GM23338 (cell line): ENCODE data around the gene DIP2C. TPM values are rescaled to one million over a fixed set of nuclear protein-coding genes. Genes with fewer than 3 reads are reported as not detected.

Experiments
- ATAC-seq: fragments of 200-7000 bp; cut with Tn5 transposase; 3 replicates; pipeline ENCODE4 v1.9.1; 2020
- DNase-seq: peaks from one replicate; pipeline ENCODE4 v3.0.0-alpha.2; 2015; ENCODE audit warnings: low spot score
- H2AFZ ChIP-seq: fragments of 200-600 bp; sonication (generic); 2 replicates; pipeline ENCODE4 v1.8.0; 2016; ENCODE audit warnings: antibody characterized with exemption, mild to moderate bottlenecking, moderate library complexity
- H3F3A ChIP-seq: fragments of 200-600 bp; sonication (generic); replicated peaks from 2 replicates; pipeline ENCODE4 v1.8.0; 2017; ENCODE audit warnings: antibody characterized with exemption, mixed run types, low read depth
- H3K27ac ChIP-seq: fragments of 200-600 bp; sonication (generic); 2 replicates; pipeline ENCODE4 v1.6.1; 2016; ENCODE audit warnings: low read depth
- H3K27me3 ChIP-seq: fragments of 200-600 bp; sonication (generic); 2 replicates; pipeline ENCODE4 v1.8.0; 2016; ENCODE audit warnings: mild to moderate bottlenecking, mixed run types, moderate library complexity; ENCODE audit not compliant: insufficient read depth
- H3K36me3 ChIP-seq: fragments of 200-600 bp; sonication (generic); 2 replicates; pipeline ENCODE4 v1.8.0; 2016; ENCODE audit warnings: mild to moderate bottlenecking; ENCODE audit not compliant: insufficient read depth
- H3K4me1 ChIP-seq: fragments of 200-600 bp; sonication (generic); 2 replicates; pipeline ENCODE4 v1.8.0; 2016; ENCODE audit warnings: mild to moderate bottlenecking, moderate library complexity; ENCODE audit not compliant: insufficient read depth
- H3K4me2 ChIP-seq: fragments of 200-600 bp; sonication (generic); 2 replicates; pipeline ENCODE4 v1.7.1; 2017; ENCODE audit warnings: mixed run types
- H3K4me3 ChIP-seq: fragments of 200-600 bp; sonication (generic); 2 replicates; pipeline ENCODE4 v1.6.1; 2016; ENCODE audit warnings: mixed run types
- H3K79me2 ChIP-seq: fragments of 200-600 bp; sonication (generic); replicated peaks from 2 replicates; pipeline ENCODE4 v1.8.0; 2017; ENCODE audit warnings: mild to moderate bottlenecking; ENCODE audit not compliant: insufficient read depth
- H3K9me2 ChIP-seq: fragments of 200-600 bp; sonication (generic); 2 replicates; pipeline ENCODE4 v1.8.0; 2017; ENCODE audit not compliant: insufficient read depth
- H4K20me1 ChIP-seq: fragments of 200-600 bp; sonication (generic); replicated peaks from 2 replicates; pipeline ENCODE4 v1.8.0; 2017; ENCODE audit warnings: mild to moderate bottlenecking; ENCODE audit not compliant: insufficient read depth
- H3K27ac Mint-ChIP-seq: 2 replicates; pipeline ENCODE4 v1.8.0; 2020; ENCODE audit warnings: inconsistent platforms, mild to moderate bottlenecking, moderate library complexity, mixed read lengths
- H3K27me3 Mint-ChIP-seq: 3 replicates; pipeline ENCODE4 v1.8.0; 2022; ENCODE audit warnings: low read depth, mild to moderate bottlenecking, moderate library complexity, mixed read lengths, inconsistent platforms; ENCODE audit not compliant: insufficient read depth, poor library complexity
- H3K36me3 Mint-ChIP-seq: 3 replicates; pipeline ENCODE4 v1.8.0; 2021; ENCODE audit warnings: low read depth, mild to moderate bottlenecking, inconsistent platforms, moderate library complexity, mixed read lengths
- H3K4me1 Mint-ChIP-seq: 3 replicates; pipeline ENCODE4 v1.8.0; 2020; ENCODE audit warnings: mild to moderate bottlenecking, inconsistent platforms, mixed read lengths
- H3K4me3 Mint-ChIP-seq: 3 replicates; pipeline ENCODE4 v1.8.0; 2021; ENCODE audit warnings: moderate library complexity, mild to moderate bottlenecking, inconsistent platforms, mixed read lengths
- H3K9me3 Mint-ChIP-seq: 3 replicates; pipeline ENCODE4 v1.8.0; 2020; ENCODE audit warnings: moderate library complexity, mild to moderate bottlenecking, inconsistent platforms, mixed read lengths
- CREB1 ChIP-seq: fragments of 250-450 bp; sonication (Bioruptor Pico); IDR thresholded peaks from 2 replicates; pipeline ENCODE4 v1.5.0; 2020; ENCODE audit warnings: low read depth, mild to moderate bottlenecking, moderate library complexity
- EZH2 ChIP-seq: fragments of 200-600 bp; sonication (generic); IDR thresholded peaks from one replicate; pipeline ENCODE4 v1.8.0; 2017; ENCODE audit warnings: antibody characterized with exemption, mild to moderate bottlenecking, low read depth; ENCODE audit not compliant: unreplicated experiment
- EZH2phosphoT487 ChIP-seq: fragments of 200-600 bp; sonication (generic); IDR thresholded peaks from one replicate; pipeline ENCODE4 v1.8.1; 2018; ENCODE audit warnings: antibody characterized with exemption; ENCODE audit not compliant: unreplicated experiment
- JUNB ChIP-seq: IDR thresholded peaks from one replicate; pipeline ENCODE4 v1.6.1; 2016; ENCODE audit warnings: antibody characterized with exemption; ENCODE audit not compliant: unreplicated experiment
- NANOG ChIP-seq: IDR thresholded peaks from 2 replicates; pipeline ENCODE4 v1.6.1; 2016; ENCODE audit warnings: antibody characterized with exemption, borderline replicate concordance
- POLR2AphosphoS5 ChIP-seq: IDR thresholded peaks from 2 replicates; pipeline ENCODE4 v1.6.1; 2016; ENCODE audit warnings: antibody characterized with exemption, low read depth
- STAT1 ChIP-seq: IDR thresholded peaks from one replicate; pipeline ENCODE4 v1.6.1; 2016; ENCODE audit warnings: antibody characterized with exemption; ENCODE audit not compliant: unreplicated experiment
- ZNF114 ChIP-seq: fragments of 250-450 bp; sonication (Bioruptor Pico); IDR thresholded peaks from 2 replicates; pipeline ENCODE4 v1.5.0; 2020; ENCODE audit warnings: mild to moderate bottlenecking, moderate library complexity
- ZNF331 ChIP-seq: fragments of 250-450 bp; sonication (Bioruptor Pico); IDR thresholded peaks from 2 replicates; pipeline ENCODE4 v1.5.0; 2020; ENCODE audit warnings: low read depth, mild to moderate bottlenecking, moderate library complexity
- polyA plus RNA-seq: library from polyadenylated mRNA; unstranded; fragments of >200 nt; fragmentation: Nextera tagmentation; extraction: Ambion mirVana; gene quantifications from 2 replicates; pipeline ENCODE4 v1.2.1, GENCODE V29; 2016
- total RNA-seq: library from RNA; depleted of rRNA; stranded (reverse); fragments of >200 nt; shearing (Covaris generic); gene quantifications from 2 replicates; pipeline ENCODE4 v1.2.3, GENCODE V29; 2014
- TF ChIP-seq, protein P1 (sequence below), 2 experiments: fragments of 200-600 bp in 1 of 2; sonication (generic) in 1 of 2; conservative IDR thresholded peaks; 2 replicates each; pipeline versions ENCODE4 v1.5.1 to v1.6.1; 2016 to 2017; ENCODE audit warnings: antibody characterized with exemption in 2 of 2, low read depth in 2 of 2, mild to moderate bottlenecking in 2 of 2, moderate library complexity in 1 of 2
- TF ChIP-seq, protein P2 (sequence below): fragments of 250-450 bp; sonication (Bioruptor Pico); IDR thresholded peaks from 2 replicates; pipeline ENCODE4 v1.5.0; 2020; ENCODE audit warnings: mild to moderate bottlenecking, moderate library complexity
- TF ChIP-seq, protein P3 (sequence below): IDR thresholded peaks from one replicate; pipeline ENCODE4 v1.6.1; 2018; ENCODE audit warnings: antibody characterized with exemption; ENCODE audit not compliant: unreplicated experiment
- TF ChIP-seq, protein P4 (sequence below): IDR thresholded peaks from 2 replicates; pipeline ENCODE4 v1.6.1; 2016; ENCODE audit warnings: antibody characterized with exemption

Gene DIP2C
- total and polyA plus RNA-seq, 2 experiments from 2014 or later: 5.1 to 7.7 TPM

DNA sequence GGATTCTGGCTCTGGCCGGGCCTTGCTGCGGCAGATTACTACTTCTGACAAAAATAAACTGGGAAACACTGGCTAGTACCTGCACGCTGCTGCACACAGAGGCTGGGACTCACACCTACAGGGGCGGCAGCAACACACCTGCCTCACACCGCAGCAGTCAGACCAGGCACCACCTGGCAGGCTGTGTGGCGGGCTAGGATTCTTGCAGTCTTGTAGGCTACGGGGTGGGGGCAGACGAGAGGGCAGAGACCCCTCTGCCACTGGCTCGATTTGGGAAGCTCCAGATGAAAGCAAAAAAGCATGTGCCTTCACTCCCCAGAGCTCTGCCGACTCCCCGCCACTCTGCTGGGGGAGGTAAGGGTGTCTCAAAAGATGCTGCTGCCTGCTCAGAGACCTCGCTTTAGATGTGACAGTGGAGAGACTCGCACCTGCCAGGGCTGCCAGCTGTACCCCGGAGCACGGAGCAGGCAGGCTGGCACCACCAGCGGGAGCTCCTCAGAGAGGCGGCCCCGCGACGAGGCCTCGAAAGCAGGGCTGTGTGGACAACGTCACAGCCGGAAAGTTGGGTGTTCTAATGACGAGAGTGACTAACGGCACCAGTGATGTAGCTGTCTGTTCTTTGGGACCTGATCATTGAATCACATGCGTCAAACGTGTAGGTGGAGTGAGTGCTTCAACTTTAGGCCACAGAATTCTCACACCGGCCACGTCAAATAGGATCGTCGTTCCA lies 303.7 kb downstream of the DIP2C start:
- no peak for DNase-seq
- Histone ChIP-seq H3K36me3 (no peaks in the 10 kb centered on the region), H4K20me1 (no peaks in the 10 kb centered on the region), H3K27ac (no peak overlapping the region), H3K4me3 (no peak overlapping the region), H3K4me1 (no peaks in the 10 kb centered on the region), H3K4me2 (no peak overlapping the region), H3K27me3 (no peaks in the 10 kb centered on the region), H2AFZ (no peak overlapping the region), H3F3A (no peaks in the 10 kb centered on the region), H3K9me2 (no peaks in the 10 kb centered on the region), H3K79me2 (no peaks in the 10 kb centered on the region)
- peak; percentile 35; the same call in 1 of the 3 replicates for ATAC-seq
- Mint-ChIP-seq H3K9me3 (no peaks in the 10 kb centered on the region), H3K27me3 (peaks cover 3% of the 10 kb centered on the region), H3K4me3 (no peak overlapping the region), H3K36me3 (peaks cover 3% of the 10 kb centered on the region; the same call in 2 of the 3 replicates), H3K4me1 (no peaks in the 10 kb centered on the region; the same call in 2 of the 3 replicates), H3K27ac (no peak overlapping the region; the same call in 1 of the 2 replicates)
- TF ChIP-seq, protein P1, sequence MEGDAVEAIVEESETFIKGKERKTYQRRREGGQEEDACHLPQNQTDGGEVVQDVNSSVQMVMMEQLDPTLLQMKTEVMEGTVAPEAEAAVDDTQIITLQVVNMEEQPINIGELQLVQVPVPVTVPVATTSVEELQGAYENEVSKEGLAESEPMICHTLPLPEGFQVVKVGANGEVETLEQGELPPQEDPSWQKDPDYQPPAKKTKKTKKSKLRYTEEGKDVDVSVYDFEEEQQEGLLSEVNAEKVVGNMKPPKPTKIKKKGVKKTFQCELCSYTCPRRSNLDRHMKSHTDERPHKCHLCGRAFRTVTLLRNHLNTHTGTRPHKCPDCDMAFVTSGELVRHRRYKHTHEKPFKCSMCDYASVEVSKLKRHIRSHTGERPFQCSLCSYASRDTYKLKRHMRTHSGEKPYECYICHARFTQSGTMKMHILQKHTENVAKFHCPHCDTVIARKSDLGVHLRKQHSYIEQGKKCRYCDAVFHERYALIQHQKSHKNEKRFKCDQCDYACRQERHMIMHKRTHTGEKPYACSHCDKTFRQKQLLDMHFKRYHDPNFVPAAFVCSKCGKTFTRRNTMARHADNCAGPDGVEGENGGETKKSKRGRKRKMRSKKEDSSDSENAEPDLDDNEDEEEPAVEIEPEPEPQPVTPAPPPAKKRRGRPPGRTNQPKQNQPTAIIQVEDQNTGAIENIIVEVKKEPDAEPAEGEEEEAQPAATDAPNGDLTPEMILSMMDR (conservative IDR thresholded peaks at IDR 0.05; ENCODE audit: low read depth in 2 of 2): no peak
- TF ChIP-seq CREB1 (no peak), NANOG (no peak), POLR2AphosphoS5 (no peak), ZNF114 (no peak), ZNF331 (CRISPR knock-in tag) (no peak), STAT1 (no peak), EZH2phosphoT487 (no peak), EZH2 (no peak), JUNB (no peak)
- TF ChIP-seq, protein P2, sequence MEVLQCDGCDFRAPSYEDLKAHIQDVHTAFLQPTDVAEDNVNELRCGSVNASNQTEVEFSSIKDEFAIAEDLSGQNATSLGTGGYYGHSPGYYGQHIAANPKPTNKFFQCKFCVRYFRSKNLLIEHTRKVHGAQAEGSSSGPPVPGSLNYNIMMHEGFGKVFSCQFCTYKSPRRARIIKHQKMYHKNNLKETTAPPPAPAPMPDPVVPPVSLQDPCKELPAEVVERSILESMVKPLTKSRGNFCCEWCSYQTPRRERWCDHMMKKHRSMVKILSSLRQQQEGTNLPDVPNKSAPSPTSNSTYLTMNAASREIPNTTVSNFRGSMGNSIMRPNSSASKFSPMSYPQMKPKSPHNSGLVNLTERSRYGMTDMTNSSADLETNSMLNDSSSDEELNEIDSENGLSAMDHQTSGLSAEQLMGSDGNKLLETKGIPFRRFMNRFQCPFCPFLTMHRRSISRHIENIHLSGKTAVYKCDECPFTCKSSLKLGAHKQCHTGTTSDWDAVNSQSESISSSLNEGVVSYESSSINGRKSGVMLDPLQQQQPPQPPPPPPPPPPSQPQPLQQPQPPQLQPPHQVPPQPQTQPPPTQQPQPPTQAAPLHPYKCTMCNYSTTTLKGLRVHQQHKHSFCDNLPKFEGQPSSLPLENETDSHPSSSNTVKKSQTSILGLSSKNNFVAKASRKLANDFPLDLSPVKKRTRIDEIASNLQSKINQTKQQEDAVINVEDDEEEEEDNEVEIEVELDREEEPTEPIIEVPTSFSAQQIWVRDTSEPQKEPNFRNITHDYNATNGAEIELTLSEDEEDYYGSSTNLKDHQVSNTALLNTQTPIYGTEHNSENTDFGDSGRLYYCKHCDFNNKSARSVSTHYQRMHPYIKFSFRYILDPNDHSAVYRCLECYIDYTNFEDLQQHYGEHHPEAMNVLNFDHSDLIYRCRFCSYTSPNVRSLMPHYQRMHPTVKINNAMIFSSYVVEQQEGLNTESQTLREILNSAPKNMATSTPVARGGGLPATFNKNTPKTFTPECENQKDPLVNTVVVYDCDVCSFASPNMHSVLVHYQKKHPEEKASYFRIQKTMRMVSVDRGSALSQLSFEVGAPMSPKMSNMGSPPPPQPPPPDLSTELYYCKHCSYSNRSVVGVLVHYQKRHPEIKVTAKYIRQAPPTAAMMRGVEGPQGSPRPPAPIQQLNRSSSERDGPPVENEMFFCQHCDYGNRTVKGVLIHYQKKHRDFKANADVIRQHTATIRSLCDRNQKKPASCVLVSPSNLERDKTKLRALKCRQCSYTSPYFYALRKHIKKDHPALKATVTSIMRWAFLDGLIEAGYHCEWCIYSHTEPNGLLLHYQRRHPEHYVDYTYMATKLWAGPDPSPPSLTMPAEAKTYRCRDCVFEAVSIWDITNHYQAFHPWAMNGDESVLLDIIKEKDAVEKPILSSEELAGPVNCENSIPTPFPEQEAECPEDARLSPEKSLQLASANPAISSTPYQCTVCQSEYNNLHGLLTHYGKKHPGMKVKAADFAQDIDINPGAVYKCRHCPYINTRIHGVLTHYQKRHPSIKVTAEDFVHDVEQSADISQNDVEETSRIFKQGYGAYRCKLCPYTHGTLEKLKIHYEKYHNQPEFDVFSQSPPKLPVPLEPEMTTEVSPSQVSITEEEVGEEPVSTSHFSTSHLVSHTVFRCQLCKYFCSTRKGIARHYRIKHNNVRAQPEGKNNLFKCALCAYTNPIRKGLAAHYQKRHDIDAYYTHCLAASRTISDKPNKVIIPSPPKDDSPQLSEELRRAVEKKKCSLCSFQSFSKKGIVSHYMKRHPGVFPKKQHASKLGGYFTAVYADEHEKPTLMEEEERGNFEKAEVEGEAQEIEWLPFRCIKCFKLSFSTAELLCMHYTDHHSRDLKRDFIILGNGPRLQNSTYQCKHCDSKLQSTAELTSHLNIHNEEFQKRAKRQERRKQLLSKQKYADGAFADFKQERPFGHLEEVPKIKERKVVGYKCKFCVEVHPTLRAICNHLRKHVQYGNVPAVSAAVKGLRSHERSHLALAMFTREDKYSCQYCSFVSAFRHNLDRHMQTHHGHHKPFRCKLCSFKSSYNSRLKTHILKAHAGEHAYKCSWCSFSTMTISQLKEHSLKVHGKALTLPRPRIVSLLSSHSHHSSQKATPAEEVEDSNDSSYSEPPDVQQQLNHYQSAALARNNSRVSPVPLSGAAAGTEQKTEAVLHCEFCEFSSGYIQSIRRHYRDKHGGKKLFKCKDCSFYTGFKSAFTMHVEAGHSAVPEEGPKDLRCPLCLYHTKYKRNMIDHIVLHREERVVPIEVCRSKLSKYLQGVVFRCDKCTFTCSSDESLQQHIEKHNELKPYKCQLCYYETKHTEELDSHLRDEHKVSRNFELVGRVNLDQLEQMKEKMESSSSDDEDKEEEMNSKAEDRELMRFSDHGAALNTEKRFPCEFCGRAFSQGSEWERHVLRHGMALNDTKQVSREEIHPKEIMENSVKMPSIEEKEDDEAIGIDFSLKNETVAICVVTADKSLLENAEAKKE (CRISPR knock-in tag): no peak
- TF ChIP-seq, protein P3, sequence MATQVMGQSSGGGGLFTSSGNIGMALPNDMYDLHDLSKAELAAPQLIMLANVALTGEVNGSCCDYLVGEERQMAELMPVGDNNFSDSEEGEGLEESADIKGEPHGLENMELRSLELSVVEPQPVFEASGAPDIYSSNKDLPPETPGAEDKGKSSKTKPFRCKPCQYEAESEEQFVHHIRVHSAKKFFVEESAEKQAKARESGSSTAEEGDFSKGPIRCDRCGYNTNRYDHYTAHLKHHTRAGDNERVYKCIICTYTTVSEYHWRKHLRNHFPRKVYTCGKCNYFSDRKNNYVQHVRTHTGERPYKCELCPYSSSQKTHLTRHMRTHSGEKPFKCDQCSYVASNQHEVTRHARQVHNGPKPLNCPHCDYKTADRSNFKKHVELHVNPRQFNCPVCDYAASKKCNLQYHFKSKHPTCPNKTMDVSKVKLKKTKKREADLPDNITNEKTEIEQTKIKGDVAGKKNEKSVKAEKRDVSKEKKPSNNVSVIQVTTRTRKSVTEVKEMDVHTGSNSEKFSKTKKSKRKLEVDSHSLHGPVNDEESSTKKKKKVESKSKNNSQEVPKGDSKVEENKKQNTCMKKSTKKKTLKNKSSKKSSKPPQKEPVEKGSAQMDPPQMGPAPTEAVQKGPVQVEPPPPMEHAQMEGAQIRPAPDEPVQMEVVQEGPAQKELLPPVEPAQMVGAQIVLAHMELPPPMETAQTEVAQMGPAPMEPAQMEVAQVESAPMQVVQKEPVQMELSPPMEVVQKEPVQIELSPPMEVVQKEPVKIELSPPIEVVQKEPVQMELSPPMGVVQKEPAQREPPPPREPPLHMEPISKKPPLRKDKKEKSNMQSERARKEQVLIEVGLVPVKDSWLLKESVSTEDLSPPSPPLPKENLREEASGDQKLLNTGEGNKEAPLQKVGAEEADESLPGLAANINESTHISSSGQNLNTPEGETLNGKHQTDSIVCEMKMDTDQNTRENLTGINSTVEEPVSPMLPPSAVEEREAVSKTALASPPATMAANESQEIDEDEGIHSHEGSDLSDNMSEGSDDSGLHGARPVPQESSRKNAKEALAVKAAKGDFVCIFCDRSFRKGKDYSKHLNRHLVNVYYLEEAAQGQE: no peak
- TF ChIP-seq, protein P4, sequence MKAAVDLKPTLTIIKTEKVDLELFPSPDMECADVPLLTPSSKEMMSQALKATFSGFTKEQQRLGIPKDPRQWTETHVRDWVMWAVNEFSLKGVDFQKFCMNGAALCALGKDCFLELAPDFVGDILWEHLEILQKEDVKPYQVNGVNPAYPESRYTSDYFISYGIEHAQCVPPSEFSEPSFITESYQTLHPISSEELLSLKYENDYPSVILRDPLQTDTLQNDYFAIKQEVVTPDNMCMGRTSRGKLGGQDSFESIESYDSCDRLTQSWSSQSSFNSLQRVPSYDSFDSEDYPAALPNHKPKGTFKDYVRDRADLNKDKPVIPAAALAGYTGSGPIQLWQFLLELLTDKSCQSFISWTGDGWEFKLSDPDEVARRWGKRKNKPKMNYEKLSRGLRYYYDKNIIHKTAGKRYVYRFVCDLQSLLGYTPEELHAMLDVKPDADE: no peak
